A549 treated with RU486 at 1 μM for 4 hours (cell line): ENCODE results near the gene RAB8B. TPM values are rescaled to one million over a fixed set of nuclear protein-coding genes. Genes with fewer than 3 reads are reported as not detected.

ENCODE experiments used
- total RNA-seq: library from RNA; stranded (reverse); fragments of 200-300 nt; extraction: Qiagen RNA extraction; gene quantifications from 5 replicates; pipeline ENCODE4 v1.2.3, GENCODE V29; 2022; ENCODE audit warnings: low read depth

RAB8B gene
- total RNA-seq = 12.3 to 21.9 TPM (median 15.5 TPM) in 5 replicates

DNA sequence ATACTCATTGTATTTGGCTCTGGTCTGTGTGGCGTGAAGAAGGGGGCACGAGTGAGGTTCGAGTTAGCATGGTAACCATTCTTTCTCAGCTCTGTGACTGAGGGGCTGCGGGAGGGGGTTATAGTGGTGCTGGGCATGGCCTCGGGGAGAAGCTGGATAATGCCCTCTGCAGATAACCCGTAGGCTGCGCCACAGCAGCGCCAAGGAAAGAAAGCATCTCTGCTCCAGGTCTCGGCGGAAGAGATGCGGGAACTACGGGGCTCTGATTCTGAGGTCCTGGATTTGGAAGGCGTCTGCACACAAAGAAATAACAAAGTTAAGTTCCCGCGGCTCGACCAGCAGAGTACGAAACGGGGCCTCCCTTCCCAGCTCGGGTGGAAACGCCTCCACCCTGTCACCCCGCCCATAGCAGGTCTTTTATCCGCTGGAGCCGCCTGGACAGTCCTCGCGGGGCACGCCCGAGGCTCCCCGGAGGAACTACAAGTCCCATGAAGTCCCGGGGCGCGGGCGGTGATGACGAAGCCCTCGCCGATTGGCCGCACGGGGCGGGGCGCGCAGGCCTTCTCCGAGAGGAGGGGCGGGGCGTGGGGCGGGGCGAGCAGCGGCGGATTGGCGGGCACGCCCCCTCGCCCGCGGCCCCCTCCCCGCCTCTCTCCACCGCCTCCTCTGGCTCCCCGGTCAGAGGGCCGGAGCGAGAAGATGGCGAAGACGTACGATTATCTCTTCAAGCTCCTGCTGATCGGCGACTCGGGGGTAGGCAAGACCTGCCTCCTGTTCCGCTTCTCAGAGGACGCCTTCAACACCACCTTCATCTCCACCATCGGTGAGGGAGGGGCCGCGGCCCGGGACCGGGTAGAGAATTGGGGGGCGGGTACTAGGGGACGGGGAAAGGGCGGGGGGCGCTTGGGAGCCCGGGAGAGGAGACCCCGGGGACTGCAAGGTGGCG is at the start of gene RAB8B:
Gene RAB8B, plus strand, starts transcription at position 681 of the 946 bp plus-strand sequence. Its CDS starts 19 bp downstream, at position 700.

DNA sequence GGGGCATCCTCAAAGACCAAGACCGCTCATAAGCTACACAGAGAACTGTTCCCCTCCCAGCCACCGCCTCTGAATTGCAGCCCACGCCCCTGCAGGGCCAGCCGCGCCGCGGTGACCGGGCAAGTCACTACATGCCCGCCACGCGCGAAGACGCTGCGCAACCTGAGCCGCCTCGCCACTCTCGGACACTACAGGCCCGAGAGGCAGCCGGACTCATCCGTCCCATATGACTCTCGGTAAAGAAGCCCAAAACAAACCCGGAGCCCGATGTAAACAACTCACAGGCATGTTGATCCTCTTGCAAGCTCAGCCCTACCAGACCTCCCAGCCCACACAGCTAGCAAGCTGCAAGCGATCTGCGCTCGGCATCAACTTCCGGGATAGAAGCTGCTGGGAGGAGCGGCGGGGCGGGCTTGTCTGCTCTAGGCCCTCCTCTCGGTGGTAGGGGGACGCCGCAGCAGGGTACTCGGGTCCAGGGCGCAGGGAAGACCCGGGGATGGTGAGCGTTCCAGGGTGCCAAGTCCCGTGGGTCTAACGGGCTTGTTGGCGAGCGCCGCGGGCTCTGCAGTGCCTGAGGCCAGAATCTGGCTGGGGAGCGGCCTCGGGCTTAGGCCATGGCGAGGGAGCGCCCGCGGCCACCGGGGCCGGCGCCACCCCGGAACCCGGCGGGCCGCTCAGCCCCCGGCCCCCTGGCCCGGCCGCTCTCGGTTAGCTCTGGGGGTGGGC is 32.1 kb upstream of the RAB8B start, which contains the start of gene RPS27L:
Gene RPS27L, minus strand, starts transcription at position 360 of the 726 bp plus-strand sequence. Its CDS starts 72 bp downstream, at position 288.

DNA sequence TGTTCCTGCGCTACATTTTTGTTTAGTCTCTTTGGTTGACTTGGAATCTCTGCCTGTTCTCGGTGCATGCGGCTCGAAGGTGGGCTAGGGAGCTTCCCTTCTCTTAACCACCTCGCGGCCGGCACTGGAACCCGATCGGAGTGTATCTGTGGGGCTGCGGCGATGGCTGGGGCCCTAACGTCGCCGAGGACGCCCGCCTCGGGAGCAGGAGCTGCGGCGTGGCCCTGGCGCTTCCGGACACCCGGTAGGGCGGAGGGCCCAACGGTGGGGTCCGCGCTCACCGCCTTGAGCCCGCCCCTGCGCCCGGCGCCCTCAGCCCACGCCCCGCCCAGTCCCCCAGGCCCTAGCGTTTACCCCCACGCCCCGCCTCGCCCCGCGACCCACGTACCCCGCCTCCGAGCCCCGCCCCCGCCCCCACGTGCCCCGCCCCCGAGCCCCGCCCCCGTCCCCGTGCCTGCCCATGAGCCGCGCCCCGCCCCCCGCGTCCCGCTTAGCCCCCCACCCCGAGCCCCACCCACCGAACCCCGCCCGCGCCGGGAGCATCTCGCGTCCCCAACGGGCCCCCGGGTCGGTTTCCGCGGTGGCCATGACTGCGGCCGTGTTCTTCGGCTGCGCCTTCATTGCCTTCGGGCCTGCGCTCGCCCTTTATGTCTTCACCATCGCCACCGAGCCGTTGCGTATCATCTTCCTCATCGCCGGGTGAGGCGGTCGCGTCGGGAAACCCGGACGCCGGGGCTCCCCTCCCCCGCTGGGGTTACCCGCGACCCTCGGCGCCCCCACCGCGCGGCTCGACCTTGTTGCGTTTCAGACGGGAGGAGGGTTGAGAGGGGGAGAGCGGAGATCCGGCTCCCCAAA is 87.9 kb downstream of the RAB8B start, which contains the start of gene APH1B:
Gene APH1B, plus strand, starts transcription at position 568 of the 855 bp plus-strand sequence. Its CDS starts 19 bp downstream, at position 587.

Other genes with a start within 250 kb of the RAB8B start
- gene TPM1, start 146.9 kb upstream of the RAB8B start, total RNA-seq = 434 to 529 TPM (median 494 TPM) in 5 replicates
- gene LACTB, start 67.7 kb upstream of the RAB8B start, total RNA-seq = 15.8 to 31.2 TPM (median 29.0 TPM) in 5 replicates
- gene RPS27L, start 32.1 kb upstream of the RAB8B start, total RNA-seq = 395 to 420 TPM (median 407 TPM) in 5 replicates
- 17.5 to 23.6 TPM (median 20.0 TPM) in 5 replicates for gene APH1B, start 88.0 kb downstream of the RAB8B start, total RNA-seq
- gene CA12, start 192.2 kb downstream of the RAB8B start, total RNA-seq = 147 to 174 TPM (median 164 TPM) in 5 replicates